ENCODE data around the gene WDR45.

- TF ChIP-seq RFX5 (IDR thresholded peaks at IDR 0.05; ENCODE audit: low read depth, low read length) (no peak), ZNF337 (CRISPR knock-in tag; IDR thresholded peaks at IDR 0.05; ENCODE audit: borderline replicate concordance, low read depth) (no peak), SIX1 (CRISPR knock-in tag; IDR thresholded peaks at IDR 0.05; ENCODE audit: borderline replicate concordance) (no peak), NFYB (CRISPR knock-in tag; IDR thresholded peaks at IDR 0.05) (no peak), PITX1 (CRISPR knock-in tag; IDR thresholded peaks at IDR 0.05) (no peak), POLR2AphosphoS5 (IDR thresholded peaks at IDR 0.05; ENCODE audit: low read depth, low read length) (no peak), UBTF (CRISPR knock-in tag; IDR thresholded peaks at IDR 0.05) (no peak), REST (IDR thresholded peaks at IDR 0.05; ENCODE audit: borderline replicate concordance in 1 of 2, low read depth in 1 of 2, low read length in 2 of 2) (no peak)
These were observed 29.0 kb upstream of the WDR45 start for GRCh38 chrX:49108641-49109040.
